Stimulated activated naive CD8-positive, alpha-beta T cell treated with anti-CD3 and anti-CD28 coated beads, Interleukin-15, Interleukin-2, amounts not matched to agents 100 ng/mL and 50 ng/mL, for 24 hours (primary cell): ENCODE results near the gene MRPS23.

ENCODE experiments used
- H3K27ac Mint-ChIP-seq: one replicate; pipeline ENCODE4 v1.8.0; 2021; ENCODE audit warnings: mild to moderate bottlenecking, mixed read lengths
- H3K27me3 Mint-ChIP-seq: one replicate; pipeline ENCODE4 v1.8.0; 2021; ENCODE audit warnings: mixed read lengths
- H3K36me3 Mint-ChIP-seq: one replicate; pipeline ENCODE4 v1.8.0; 2021; ENCODE audit warnings: low read depth, mixed read lengths
- H3K4me1 Mint-ChIP-seq: one replicate; pipeline ENCODE4 v1.8.0; 2021; ENCODE audit warnings: low read depth, mixed read lengths
- H3K4me3 Mint-ChIP-seq: one replicate; pipeline ENCODE4 v1.8.0; 2021; ENCODE audit warnings: mild to moderate bottlenecking, mixed read lengths
- H3K9me3 Mint-ChIP-seq: one replicate; pipeline ENCODE4 v1.8.0; 2021; ENCODE audit warnings: mixed read lengths

Gene MRPS23

DNA sequence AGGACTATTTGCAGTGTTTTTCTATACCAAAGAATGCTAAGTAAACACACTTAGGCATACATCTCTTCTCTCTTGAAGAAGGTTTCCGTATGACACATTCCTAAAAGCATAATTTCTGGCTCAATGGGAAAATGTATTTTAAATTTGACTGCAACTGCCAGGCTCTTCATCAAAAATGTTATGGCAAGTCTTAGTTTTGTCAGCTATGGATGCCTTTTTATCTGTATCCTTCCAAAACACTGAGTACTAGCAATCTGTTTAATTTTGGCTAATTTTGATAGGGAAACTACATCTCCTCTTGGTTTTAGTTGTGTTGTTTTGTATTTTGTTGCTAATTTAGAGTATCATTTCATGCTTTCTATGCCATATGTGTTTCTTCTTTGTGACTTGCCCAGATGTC lies 35.4 kb downstream of the MRPS23 start:
- Mint-ChIP-seq H3K27me3 (peaks cover 49% of the 10 kb centered on the region), H3K4me1 (peaks cover 14% of the 10 kb centered on the region), H3K9me3 (no peaks in the 10 kb centered on the region), H3K4me3 (no peak overlapping the region), H3K27ac (no peak overlapping the region), H3K36me3 (no peaks in the 10 kb centered on the region)

DNA sequence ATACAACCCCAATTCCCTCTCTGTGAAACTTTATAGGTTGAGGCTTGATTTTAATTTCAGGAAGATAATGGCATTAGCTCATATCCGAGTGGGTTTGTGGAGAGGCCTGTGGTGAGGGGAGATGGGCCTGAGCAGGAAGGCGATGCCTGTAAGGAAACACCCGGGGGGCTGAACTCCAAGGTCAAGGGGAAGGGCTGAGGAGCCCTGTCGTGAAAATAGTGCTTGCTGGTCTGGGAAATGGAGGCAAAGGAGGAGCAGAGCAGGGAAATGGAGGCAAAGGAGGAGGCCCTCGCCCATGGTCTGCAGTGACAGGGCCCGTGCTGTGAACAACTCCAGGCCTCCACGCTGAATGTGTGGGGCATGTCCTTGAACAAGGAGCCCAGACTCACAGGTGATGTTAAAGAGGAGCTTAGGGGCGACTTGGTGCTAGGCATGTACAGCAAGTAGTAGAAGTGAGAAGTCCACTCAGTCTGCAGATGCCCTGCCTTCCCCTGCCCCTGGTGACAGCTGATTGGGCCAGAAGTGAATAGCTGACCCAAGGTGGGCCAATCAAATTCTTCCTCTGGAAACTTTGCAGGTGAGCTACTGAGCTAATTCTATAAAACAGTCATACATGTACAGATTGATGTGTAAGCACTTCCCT lies 38.1 kb downstream of the MRPS23 start:
- no peak overlapping the region for H3K4me3 Mint-ChIP-seq
- peaks cover 61% of the 10 kb centered on the region for H3K27me3 Mint-ChIP-seq
- peaks cover 14% of the 10 kb centered on the region for H3K4me1 Mint-ChIP-seq
- H3K9me3 Mint-ChIP-seq = no peaks in the 10 kb centered on the region
- H3K36me3 Mint-ChIP-seq = no peaks in the 10 kb centered on the region
- H3K27ac Mint-ChIP-seq = no peak overlapping the region

DNA sequence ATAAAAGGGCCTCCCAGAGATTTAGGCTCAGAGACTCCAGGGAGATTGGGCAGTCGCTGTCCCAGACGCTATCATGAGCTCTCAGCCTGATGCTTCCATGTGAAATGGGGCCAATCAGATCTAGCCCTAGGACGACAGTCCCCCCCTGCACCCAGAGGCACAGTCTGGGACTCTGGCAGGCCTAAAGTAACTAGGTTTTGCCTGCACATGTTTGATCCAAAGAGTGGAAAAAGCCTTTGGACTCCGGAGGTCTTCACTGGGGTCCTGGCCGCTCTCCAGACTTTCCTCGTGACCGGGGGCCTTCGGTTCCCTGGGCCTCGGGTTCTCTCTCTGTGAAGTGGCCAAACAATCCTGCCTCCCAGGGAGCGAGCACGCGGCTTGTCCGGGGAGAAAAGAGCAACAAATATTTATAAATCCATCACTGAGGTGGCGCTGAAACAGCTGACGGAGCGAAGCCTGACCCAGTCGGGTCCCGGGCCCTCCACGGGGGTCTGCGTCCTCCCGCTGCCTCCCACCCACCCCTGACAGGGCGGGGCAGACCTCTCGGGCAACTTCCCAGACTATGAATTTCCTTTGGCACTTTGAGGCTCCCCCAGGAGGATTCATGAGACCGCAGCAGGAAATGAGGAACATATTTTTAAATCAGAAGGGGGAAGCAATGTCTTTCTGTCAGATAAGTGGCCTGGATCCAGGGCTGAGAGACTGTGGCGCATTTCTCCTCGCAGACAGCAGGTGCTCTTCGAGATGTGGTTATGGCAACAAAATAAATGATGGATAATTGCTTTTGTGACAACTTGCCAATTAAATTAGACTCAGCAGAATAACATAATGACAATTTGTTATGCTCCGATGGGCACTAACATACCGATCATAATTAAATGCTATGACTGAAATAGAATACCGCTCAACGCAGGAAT lies 38.9 kb downstream of the MRPS23 start:
- H3K9me3 Mint-ChIP-seq = no peaks in the 10 kb centered on the region
- peak overlapping the region; percentile 5 for H3K4me3 Mint-ChIP-seq
- H3K27ac Mint-ChIP-seq = no peak overlapping the region
- H3K27me3 Mint-ChIP-seq = peaks cover 60% of the 10 kb centered on the region
- H3K4me1 Mint-ChIP-seq = peaks cover 14% of the 10 kb centered on the region
- H3K36me3 Mint-ChIP-seq = no peaks in the 10 kb centered on the region

DNA sequence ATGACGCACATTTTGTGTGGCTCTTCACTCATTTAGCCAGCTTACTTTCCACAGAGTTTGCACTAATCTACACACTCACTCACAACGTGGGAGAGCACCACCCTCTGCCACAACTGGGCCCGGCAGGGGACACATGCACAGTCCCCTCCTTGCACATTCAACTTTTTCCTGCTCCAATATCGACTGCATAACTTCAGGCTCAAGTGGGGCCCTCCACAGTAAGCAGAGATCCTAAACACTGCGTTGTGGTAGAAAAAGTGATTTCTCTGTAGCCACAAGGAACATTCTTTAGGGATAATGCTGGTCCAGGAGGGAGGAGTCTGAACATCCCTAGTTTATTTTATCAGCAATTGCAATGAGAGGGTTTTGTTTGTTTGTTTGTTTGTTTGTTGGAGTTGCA lies 40.0 kb downstream of the MRPS23 start:
- Mint-ChIP-seq H3K4me1 (peaks cover 14% of the 10 kb centered on the region), H3K9me3 (no peaks in the 10 kb centered on the region), H3K27ac (no peak overlapping the region), H3K36me3 (no peaks in the 10 kb centered on the region), H3K4me3 (no peak overlapping the region), H3K27me3 (peaks cover 56% of the 10 kb centered on the region)

DNA sequence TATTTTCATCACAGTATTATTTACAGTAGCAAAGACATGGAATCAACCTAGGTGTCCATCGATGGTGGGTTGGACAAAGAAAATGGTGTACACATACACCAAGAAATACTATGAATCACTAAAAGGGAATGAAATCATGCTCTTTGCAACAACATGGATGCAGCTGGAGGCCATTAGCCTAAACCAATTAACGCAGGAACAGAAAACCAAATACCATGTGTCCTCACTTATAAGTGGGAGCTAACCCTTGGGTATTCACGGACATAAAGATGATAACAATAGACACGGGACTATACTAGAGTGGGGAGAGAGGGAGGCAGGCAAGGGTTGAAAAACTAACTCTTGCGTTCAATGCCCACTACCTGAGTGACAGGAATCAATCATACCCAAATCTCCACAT lies 41.0 kb downstream of the MRPS23 start:
- H3K4me3 Mint-ChIP-seq = no peak overlapping the region
- H3K36me3 Mint-ChIP-seq = no peaks in the 10 kb centered on the region
- H3K27me3 Mint-ChIP-seq = peaks cover 49% of the 10 kb centered on the region

DNA sequence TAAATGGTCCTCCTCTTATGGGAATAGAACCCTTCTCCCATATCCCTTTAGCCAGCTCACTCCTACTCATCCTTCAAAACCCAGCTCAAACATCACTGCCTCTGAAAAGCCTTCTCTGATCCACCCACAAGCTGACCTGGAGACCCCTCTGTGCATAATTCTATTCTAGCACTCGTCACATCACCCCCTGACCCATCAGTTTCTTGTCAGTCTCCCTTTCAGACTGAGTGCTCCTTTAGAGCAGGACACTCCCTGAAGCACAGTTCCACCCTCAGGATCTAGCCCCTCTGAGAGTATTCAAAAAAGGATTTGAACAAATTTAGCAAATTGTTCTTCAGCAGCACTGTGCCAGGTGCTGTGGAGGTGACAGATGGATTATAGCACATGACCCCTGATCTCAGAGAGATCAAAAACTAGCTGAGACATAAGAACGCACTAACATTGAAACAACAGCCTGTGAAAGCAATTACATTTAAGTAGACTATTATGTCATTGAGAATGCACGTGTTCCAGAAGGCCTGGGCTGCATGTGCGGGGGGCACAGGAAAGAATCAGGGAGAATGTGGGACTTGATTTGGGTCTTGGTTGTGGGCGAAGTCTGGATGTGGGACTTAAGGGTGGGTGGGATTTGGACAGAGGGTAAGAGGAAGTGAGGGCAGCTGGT lies 43.5 kb downstream of the MRPS23 start:
- peaks cover 9% of the 10 kb centered on the region for H3K9me3 Mint-ChIP-seq
- H3K27ac Mint-ChIP-seq = no peak overlapping the region
- H3K36me3 Mint-ChIP-seq = no peaks in the 10 kb centered on the region
- H3K27me3 Mint-ChIP-seq = peaks cover 34% of the 10 kb centered on the region
- peaks cover 8% of the 10 kb centered on the region for H3K4me1 Mint-ChIP-seq
- no peak overlapping the region for H3K4me3 Mint-ChIP-seq

More for the DNA sequence above, 41.0 kb downstream of the MRPS23 start:
- Mint-ChIP-seq H3K9me3 (no peaks in the 10 kb centered on the region), H3K27ac (no peak overlapping the region), H3K4me1 (peaks cover 14% of the 10 kb centered on the region)

DNA sequence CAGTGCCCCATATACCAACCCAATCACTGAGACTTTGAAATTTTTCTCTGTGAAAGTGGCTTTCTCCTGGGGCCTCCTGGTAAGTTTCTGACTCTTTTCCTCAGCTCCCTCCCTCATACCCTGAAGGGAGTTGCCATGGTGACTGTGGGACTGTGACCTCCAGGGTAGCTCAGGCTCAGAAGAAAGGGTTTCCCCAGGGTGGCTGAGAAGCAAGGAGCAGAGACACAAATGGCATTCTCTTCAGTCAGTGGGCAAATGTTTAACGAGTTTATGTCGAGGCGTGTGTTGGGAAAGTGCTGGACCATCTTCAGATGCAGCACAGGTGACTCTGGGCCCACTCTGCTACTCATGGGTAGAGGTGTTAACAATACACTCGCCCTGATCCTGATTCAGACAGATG lies 46.8 kb downstream of the MRPS23 start:
- Mint-ChIP-seq H3K9me3 (peaks cover 17% of the 10 kb centered on the region), H3K27ac (no peak overlapping the region), H3K36me3 (no peaks in the 10 kb centered on the region), H3K27me3 (peaks cover 10% of the 10 kb centered on the region), H3K4me1 (no peaks in the 10 kb centered on the region), H3K4me3 (no peak overlapping the region)

DNA sequence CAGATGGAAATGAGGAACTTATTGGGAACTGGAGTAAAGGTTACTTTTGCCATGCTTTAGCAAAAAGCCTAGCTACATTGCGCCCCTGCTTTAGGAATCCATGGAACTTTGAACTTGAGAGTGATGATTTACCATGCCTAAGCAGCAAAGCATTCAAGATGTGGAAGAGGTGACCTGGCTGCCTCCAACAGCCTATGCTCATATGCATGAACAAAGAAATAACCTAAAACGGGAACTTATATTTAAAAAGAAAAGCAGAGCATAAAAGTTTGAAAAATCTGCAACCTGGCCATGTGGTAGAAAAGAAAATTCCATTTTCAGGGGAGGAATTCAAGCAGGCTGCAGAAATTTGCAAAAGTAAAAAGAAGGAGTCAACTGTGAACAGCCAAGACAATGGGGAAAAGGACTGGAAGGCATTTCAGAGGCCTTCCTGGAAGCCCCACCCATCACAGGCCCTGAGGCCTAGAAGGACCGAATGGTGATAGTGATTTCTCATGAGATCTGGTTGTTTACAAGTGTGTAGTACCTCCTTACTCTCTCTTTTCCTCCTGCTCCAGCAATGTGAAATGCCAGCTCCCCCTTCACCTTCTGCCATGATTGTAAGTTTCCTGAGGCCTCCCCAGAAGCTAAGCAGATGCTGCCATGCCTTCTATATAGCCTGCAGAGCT lies 48.7 kb downstream of the MRPS23 start:
- H3K4me1 Mint-ChIP-seq = no peaks in the 10 kb centered on the region
- no peak overlapping the region for H3K4me3 Mint-ChIP-seq
- H3K27me3 Mint-ChIP-seq = peaks cover 1% of the 10 kb centered on the region
- no peaks in the 10 kb centered on the region for H3K36me3 Mint-ChIP-seq
- peaks cover 17% of the 10 kb centered on the region for H3K9me3 Mint-ChIP-seq
- no peak overlapping the region for H3K27ac Mint-ChIP-seq

DNA sequence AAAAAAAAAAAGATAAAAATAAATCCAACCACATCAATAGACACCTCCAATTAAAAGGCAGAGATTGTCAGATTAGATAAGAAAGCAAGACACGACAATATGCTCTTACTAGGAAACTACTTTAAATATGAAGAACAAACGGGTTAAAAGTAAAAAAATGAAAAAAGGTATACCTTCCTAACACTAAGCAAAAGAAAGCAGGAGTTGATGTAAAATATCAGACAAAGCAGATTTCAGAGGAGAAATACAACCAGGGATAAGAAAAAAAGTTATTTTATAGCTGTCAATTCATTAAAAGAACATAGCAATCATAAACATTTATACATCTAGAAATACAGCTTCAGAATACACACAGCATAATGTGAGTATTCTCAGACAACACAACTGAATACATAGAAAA lies 55.0 kb downstream of the MRPS23 start:
- no peaks in the 10 kb centered on the region for H3K4me1 Mint-ChIP-seq
- no peaks in the 10 kb centered on the region for H3K36me3 Mint-ChIP-seq
- peaks cover 13% of the 10 kb centered on the region for H3K27me3 Mint-ChIP-seq
- no peak overlapping the region for H3K4me3 Mint-ChIP-seq
- H3K27ac Mint-ChIP-seq = no peak overlapping the region
- no peaks in the 10 kb centered on the region for H3K9me3 Mint-ChIP-seq

DNA sequence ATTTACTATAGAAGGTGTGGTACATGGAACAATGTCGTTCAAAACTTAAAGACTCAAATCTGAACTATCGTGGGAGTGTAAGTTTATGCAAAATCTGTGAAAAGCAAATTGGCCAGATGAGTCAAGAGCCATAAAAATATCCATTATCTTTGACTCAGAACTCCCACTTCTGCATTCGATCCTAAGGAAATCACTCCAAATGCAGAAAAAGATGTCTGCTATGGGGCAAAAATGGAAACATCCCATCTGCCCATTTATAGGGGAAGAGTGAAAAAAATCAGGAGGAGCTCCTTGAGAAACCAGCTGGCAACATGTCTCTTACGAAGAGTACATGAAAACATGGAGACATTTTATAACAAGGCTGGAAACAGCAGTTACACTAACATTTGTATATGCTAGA lies 61.1 kb downstream of the MRPS23 start:
- H3K36me3 Mint-ChIP-seq = no peaks in the 10 kb centered on the region
- peaks cover 33% of the 10 kb centered on the region for H3K27me3 Mint-ChIP-seq
- H3K4me3 Mint-ChIP-seq = no peak overlapping the region
- no peaks in the 10 kb centered on the region for H3K4me1 Mint-ChIP-seq
- no peak overlapping the region for H3K27ac Mint-ChIP-seq
- H3K9me3 Mint-ChIP-seq = no peaks in the 10 kb centered on the region

DNA sequence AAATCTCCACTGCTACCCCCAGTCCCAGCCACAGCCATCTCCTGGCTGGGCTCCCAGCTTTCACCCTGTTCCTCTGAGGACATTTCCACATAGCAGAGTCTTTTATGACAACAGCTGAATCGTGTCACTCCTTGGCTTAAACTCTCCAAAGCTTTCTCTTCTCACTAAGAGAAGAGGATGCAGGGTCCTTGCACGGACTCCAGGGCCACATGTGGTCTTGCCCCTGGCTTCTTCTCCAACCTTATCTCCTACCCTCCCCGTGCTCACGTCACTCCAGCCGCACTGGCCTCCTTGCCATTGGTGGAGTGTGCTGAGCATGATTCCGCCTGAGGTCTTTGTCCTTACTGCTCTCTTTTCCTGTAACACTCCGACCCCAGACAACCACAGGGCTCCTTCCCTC lies 64.8 kb downstream of the MRPS23 start:
- Mint-ChIP-seq H3K36me3 (no peaks in the 10 kb centered on the region), H3K4me3 (no peak overlapping the region), H3K27me3 (peaks cover 33% of the 10 kb centered on the region), H3K9me3 (no peaks in the 10 kb centered on the region), H3K27ac (no peak overlapping the region), H3K4me1 (no peaks in the 10 kb centered on the region)
